AG04450 (cell line): Measurements from ENCODE around the gene KRT83. TPM values are rescaled to one million over a fixed set of nuclear protein-coding genes. Genes with fewer than 3 reads are reported as not detected.

Experiments used
- CTCF ChIA-PET: fragments of 300-600, 350-600 bp; formaldehyde crosslinking; extraction: SDS; loops from one replicate; lab custom pipeline; 2022; ENCODE audit warnings: antibody characterized with exemption, inconsistent platforms; lab: Charles Lee
- POLR2A ChIA-PET: fragments of 350-600 bp; formaldehyde crosslinking; extraction: SDS; loops from one replicate; lab custom pipeline; 2021; ENCODE audit warnings: antibody characterized with exemption, inconsistent platforms; lab: Yijun Ruan, JAX
- DNase-seq: peaks from one replicate; pipeline ENCODE4 v3.0.0-alpha.2; 2011; ENCODE audit warnings: low read depth, low spot score
- H3K27ac ChIP-seq: one replicate; pipeline ENCODE4 v1.5.1; 2012; ENCODE audit warnings: low read depth, low read length, control low read depth
- H3K27me3 ChIP-seq: one replicate; pipeline ENCODE4 v1.6.0; 2012; ENCODE audit warnings: low read length; ENCODE audit not compliant: control insufficient read depth, insufficient read depth
- H3K4me3 ChIP-seq: 2 replicates; pipeline ENCODE4 v1.5.1; 2011; ENCODE audit warnings: mild to moderate bottlenecking, low read depth, low read length, control low read depth
- H3K9me3 ChIP-seq: 2 replicates; pipeline ENCODE4 v1.5.1; 2012; ENCODE audit warnings: low read length; ENCODE audit not compliant: control insufficient read depth, insufficient read depth
- polyA plus RNA-seq: library from polyadenylated mRNA; depleted of rRNA; stranded (reverse); fragments of >200 nt; gene quantifications from 2 replicates; pipeline ENCODE4 v1.2.3, GENCODE V29; 2011
- TF ChIP-seq, protein P1 (sequence below): IDR thresholded peaks from 2 replicates; pipeline ENCODE4 v1.5.1; 2011; ENCODE audit warnings: low read depth, low read length, control low read depth, inconsistent platforms

The KRT83 gene
- polyA plus RNA-seq, 1 experiment = 0.04 TPM

DNA sequence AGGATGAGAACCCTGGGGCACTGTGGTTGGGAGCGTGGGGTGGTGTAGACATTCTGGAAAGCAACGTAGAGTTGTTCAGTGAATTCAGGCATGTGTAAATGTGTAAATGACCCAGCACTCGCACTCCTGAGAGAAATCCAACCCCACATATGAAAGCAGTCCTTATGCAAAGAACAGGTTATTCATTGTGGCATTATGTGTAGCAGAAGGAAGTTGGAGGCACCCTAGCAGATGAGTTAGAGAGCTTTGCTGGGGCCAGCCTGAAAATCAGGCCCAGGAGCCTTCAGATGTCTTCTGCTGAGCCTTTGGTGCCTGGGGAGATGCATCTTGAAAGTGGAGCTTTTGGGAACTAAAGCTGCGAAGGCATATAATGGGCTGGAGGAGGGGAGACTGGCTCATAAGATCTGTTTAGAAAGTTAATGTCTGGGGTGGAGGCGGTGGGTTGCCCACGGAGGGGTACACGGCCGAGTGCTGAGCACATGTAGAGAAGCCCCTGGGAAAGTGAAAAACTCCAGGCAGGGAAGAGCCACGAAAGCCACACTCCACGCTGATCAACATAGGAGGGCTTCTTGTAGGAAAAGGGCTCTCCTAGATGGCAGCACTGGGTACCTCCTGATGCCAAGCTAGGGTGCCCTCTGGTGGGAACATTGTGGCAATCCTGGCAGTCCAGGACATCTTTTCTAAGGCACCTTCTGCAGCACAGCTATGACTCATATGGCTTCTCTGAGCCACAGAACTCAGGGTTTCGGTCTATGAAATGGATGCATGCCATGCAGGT lies 6.0 kb upstream of the KRT83 start:
- CTCF ChIA-PET = interaction anchor here (0.7 to 4.7 kb wide), 39 partner anchors 8 to 653 kb away, joined by 3 to 103 read pairs (median 4); no protein-coding TSS in a partner anchor
- POLR2A ChIA-PET = interaction anchor here (1.3 kb wide), 1 partner anchor 16 kb away, joined by 3 read pairs; no protein-coding TSS in a partner anchor
- H3K9me3 ChIP-seq = no peaks in the 10 kb centered on the region
- H3K27ac ChIP-seq = no peak overlapping the region
- no peak overlapping the region for H3K4me3 ChIP-seq
- TF ChIP-seq, protein P1, sequence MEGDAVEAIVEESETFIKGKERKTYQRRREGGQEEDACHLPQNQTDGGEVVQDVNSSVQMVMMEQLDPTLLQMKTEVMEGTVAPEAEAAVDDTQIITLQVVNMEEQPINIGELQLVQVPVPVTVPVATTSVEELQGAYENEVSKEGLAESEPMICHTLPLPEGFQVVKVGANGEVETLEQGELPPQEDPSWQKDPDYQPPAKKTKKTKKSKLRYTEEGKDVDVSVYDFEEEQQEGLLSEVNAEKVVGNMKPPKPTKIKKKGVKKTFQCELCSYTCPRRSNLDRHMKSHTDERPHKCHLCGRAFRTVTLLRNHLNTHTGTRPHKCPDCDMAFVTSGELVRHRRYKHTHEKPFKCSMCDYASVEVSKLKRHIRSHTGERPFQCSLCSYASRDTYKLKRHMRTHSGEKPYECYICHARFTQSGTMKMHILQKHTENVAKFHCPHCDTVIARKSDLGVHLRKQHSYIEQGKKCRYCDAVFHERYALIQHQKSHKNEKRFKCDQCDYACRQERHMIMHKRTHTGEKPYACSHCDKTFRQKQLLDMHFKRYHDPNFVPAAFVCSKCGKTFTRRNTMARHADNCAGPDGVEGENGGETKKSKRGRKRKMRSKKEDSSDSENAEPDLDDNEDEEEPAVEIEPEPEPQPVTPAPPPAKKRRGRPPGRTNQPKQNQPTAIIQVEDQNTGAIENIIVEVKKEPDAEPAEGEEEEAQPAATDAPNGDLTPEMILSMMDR = peak; percentile 94
- DNase-seq = peak; percentile 72
- peaks cover 38% of the 10 kb centered on the region for H3K27me3 ChIP-seq

DNA sequence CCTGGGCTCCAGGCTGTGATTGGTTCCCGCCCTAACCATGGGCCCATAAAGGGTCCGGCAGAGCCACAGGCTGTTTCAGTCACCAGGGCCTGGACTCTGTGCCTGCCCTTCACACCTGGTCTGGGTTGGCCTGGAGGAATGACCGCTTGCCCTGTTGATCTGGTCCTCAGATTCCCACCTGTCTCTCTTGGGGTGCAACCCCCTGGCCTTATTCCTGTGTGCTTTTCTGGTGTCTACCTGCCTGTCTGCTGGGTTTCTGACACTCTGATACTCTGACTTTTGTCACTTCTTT lies 2.9 kb upstream of the KRT83 start:
- no peak for DNase-seq
- Histone ChIP-seq H3K9me3 (no peaks in the 10 kb centered on the region), H3K27me3 (peaks cover 48% of the 10 kb centered on the region), H3K27ac (no peak overlapping the region), H3K4me3 (no peak overlapping the region)
- TF ChIP-seq, protein P1 = no peak
- POLR2A ChIA-PET = no interaction called here
- CTCF ChIA-PET = no interaction called here

DNA sequence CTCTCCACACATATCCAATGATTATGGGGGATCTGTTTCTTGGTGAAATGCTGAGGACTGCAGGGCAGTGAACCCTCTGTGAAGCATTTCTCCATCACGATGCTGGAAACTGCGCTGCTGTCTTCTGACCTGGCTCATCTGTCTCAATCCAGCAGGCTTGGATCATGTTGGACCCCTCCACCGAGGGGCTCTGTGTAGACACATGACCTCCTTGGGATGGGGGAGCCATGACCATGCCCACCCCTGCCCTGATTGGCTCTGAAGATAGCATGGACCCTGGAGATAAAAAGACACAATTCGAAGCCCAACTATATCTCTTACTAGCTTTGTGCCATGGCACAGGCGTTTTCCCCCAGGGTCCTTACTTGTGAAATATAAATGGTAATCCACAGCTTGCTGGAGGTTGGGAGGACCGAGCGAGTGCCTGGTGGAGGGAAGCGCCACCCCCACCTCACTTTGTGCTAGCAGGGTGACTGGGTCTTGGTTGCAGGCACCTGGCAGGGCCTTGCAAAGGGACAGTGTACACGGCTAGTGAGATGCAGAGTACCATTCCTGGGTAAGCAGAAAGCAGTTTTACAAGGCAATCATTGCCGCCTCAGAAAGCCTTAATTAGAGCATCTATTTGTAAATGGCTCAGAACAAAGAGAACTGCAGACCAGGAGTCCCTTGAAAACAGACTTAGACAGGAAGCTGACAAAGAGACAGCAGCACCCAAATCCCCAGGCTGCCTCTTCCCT lies 2.4 kb upstream of the KRT83 start:
- H3K27ac ChIP-seq = no peak overlapping the region
- ChIA-PET CTCF (no interaction called here), POLR2A (no interaction called here)
- no peaks in the 10 kb centered on the region for H3K9me3 ChIP-seq
- DNase-seq = no peak
- peaks cover 50% of the 10 kb centered on the region for H3K27me3 ChIP-seq
- H3K4me3 ChIP-seq = no peak overlapping the region
- TF ChIP-seq, protein P1 = no peak

DNA sequence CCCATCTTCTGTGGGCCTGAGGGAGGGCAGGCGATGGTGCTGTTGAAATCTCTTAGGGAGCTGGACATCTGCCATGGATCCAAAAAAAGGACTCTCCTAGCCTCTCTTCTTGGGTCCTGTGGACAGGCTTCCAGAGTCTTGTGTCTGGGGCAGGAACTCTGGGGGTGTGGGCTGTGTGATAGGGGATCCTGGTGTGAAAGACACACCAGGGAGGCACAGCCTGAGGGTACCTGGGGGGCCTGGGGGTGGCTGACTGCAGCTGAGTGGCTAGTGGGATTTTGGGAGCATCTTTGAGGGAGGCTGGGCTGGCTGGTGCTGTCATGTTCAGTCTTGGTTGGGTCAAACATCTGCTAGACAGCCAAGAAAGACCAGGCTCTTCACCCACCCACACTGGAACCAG lies 1.8 kb upstream of the KRT83 start:
- POLR2A ChIA-PET = no interaction called here
- CTCF ChIA-PET = interaction anchor here (2.4 kb wide), 1 partner anchor 44 kb away, joined by 8 read pairs; no protein-coding TSS in a partner anchor
- Histone ChIP-seq H3K27me3 (peaks cover 54% of the 10 kb centered on the region), H3K4me3 (no peak overlapping the region), H3K9me3 (no peaks in the 10 kb centered on the region), H3K27ac (no peak overlapping the region)
- DNase-seq = no peak
- TF ChIP-seq, protein P1 = no peak

DNA sequence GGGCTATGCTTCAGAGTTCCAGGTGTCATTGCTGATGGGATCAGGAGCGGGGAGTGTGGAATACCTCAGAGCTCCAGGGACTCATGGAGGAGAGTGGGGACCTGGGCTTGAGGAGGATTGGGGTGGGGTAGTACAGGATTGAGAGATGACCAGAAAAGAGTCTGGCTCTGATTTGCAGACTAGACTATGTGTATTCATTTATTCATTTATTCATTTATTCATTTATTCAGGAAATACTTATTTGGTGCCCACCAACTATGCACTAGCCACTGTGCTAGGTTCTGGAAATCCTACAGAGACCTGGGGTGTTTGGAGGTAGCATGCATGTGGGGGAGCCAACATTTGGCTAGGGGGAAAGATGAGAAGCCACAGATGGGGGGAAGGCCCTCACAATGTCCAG lies 871 bp upstream of the KRT83 start:
- Histone ChIP-seq H3K4me3 (no peak overlapping the region), H3K9me3 (no peaks in the 10 kb centered on the region), H3K27me3 (peaks cover 54% of the 10 kb centered on the region), H3K27ac (no peak overlapping the region)
- POLR2A ChIA-PET = no interaction called here
- CTCF ChIA-PET = interaction anchor here (0.6 to 2.4 kb wide), 3 partner anchors 39 to 165 kb away, joined by 5 to 8 read pairs (median 7); no protein-coding TSS in a partner anchor
- DNase-seq = no peak
- TF ChIP-seq, protein P1 = no peak
